Measurements from ENCODE around the gene ATP6V0D1.

The ATP6V0D1 gene

GRCh38 chr16:67393111-67393787 lies 87.7 kb downstream of the ATP6V0D1 start, which contains the start of gene TPPP3:
Gene TPPP3 (minus strand): TSS chr16:67393498. CDS start chr16:67391111, 2,387 bp downstream.
- DNase-seq (ENCODE audit: low read depth): peak; percentile 76
- TF ChIP-seq CTCF (conservative IDR thresholded peaks at IDR 0.05; ENCODE audit: control insufficient read depth, insufficient read depth, low read depth, low read length): peak; percentile 52
- peak within 1 kb of the TSS; percentile 29 for H3K4me3 ChIP-seq (ENCODE audit: control insufficient read depth, low read depth, low read length)

- DNase-seq (ENCODE audit: low read depth): no peak
- no peak overlapping the region for H3K4me3 ChIP-seq (ENCODE audit: control insufficient read depth, low read depth, low read length)
- no peak for TF ChIP-seq CTCF (conservative IDR thresholded peaks at IDR 0.05; ENCODE audit: control insufficient read depth, insufficient read depth, low read depth, low read length)
Measured at GRCh38 chr16:67392301-67393059, 88.5 kb downstream of the ATP6V0D1 start.

- no peak overlapping the region for H3K4me3 ChIP-seq (ENCODE audit: control insufficient read depth, low read depth, low read length)
Measured at GRCh38 chr16:67391424-67392300, 89.3 kb downstream of the ATP6V0D1 start.

GRCh38 chr16:67390816-67391423 lies 90.0 kb downstream of the ATP6V0D1 start:
- TF ChIP-seq CTCF (conservative IDR thresholded peaks at IDR 0.05; ENCODE audit: control insufficient read depth, insufficient read depth, low read depth, low read length): no peak
- DNase-seq (ENCODE audit: low read depth): no peak
- H3K4me3 ChIP-seq (ENCODE audit: control insufficient read depth, low read depth, low read length): no peak overlapping the region

More at GRCh38 chr16:67391424-67392300, 89.3 kb downstream of the ATP6V0D1 start:
- DNase-seq (ENCODE audit: low read depth): no peak
- TF ChIP-seq CTCF (conservative IDR thresholded peaks at IDR 0.05; ENCODE audit: control insufficient read depth, insufficient read depth, low read depth, low read length): no peak

GRCh38 chr16:67389911-67390815 lies 90.8 kb downstream of the ATP6V0D1 start:
- no peak overlapping the region for H3K4me3 ChIP-seq (ENCODE audit: control insufficient read depth, low read depth, low read length)
- no peak for DNase-seq (ENCODE audit: low read depth)
- TF ChIP-seq CTCF (conservative IDR thresholded peaks at IDR 0.05; ENCODE audit: control insufficient read depth, insufficient read depth, low read depth, low read length): no peak
